ENCODE results near the gene KIF3B. TPM values are rescaled to one million over a fixed set of nuclear protein-coding genes. Genes with fewer than 3 reads are reported as not detected.
"Not testable (repeated sequence)": the region's sequence is repeated elsewhere in the genome, so short reads cannot be mapped to it uniquely, and the experiment has no call there.

KIF3B gene
- total RNA-seq, 4 donors from 2014 or later: 21.4 to 29.0 (median 24.4) TPM

- TF ChIP-seq POLR2A (IDR thresholded peaks at IDR 0.05): no peak
- no peak for TF ChIP-seq CTCF (IDR thresholded peaks at IDR 0.05)
- no peak for TF ChIP-seq EP300 (IDR thresholded peaks at IDR 0.05)
- TF ChIP-seq POLR2AphosphoS5 (IDR thresholded peaks at IDR 0.05): no peak
- no peaks in the 10 kb centered on the region for H3K36me3 ChIP-seq
- H3K4me3 ChIP-seq: no peak overlapping the region
- ATAC-seq: no peak
- 79% methylated on average over 3 of the region's 3 CpGs; no CpG with 5 or more reads in 1 of the 2 donors for WGBS, 2 donors (ENCODE audit: low coverage in 1 of 2)
- no peak overlapping the region for H3K27ac ChIP-seq
- peaks cover 5% of the 10 kb centered on the region for H3K27me3 ChIP-seq
- peaks cover 0 to 23% (median 9%) of the 10 kb centered on the region in 3 donors for H3K4me1 ChIP-seq
- H3K9me3 ChIP-seq: no peaks in the 10 kb centered on the region
Observed at GRCh38 chr20:32274359-32274758, 3.1 kb upstream of the KIF3B start.

GRCh38 chr20:32275163-32275562, 2.3 kb upstream of the KIF3B start:
- H3K27me3 ChIP-seq, H3K4me3 ChIP-seq, H3K27ac ChIP-seq, H3K36me3 ChIP-seq, ATAC-seq, H3K9me3 ChIP-seq: not testable (repeated sequence)
- peaks cover 0 to 23% (median 9%) of the 10 kb centered on the region in 3 donors for H3K4me1 ChIP-seq
- WGBS, 2 donors (ENCODE audit: low coverage in 1 of 2): 87 to 100% methylated on average over 1 to 3 of the region's 3 CpGs

- H3K27me3 ChIP-seq: no peaks in the 10 kb centered on the region
- H3K9me3 ChIP-seq: no peaks in the 10 kb centered on the region
- peak overlapping the region; percentile 44 to 91 (median 84) for H3K27ac ChIP-seq
- no peak for TF ChIP-seq CTCF (IDR thresholded peaks at IDR 0.05)
- TF ChIP-seq POLR2AphosphoS5 (IDR thresholded peaks at IDR 0.05): no peak
- TF ChIP-seq EP300 (IDR thresholded peaks at IDR 0.05): no peak
- TF ChIP-seq POLR2A (IDR thresholded peaks at IDR 0.05): no peak
- 40 to 54% methylated on average over 3 to 4 of the region's 4 CpGs for WGBS, 2 donors (ENCODE audit: low coverage in 1 of 2)
- peaks cover 0 to 42% (median 9%) of the 10 kb centered on the region in 3 donors for H3K4me1 ChIP-seq
- H3K4me3 ChIP-seq: peak overlapping the region; percentile 77 to 85
- H3K36me3 ChIP-seq: no peaks in the 10 kb centered on the region
- ATAC-seq: peak; percentile 13
Observed at GRCh38 chr20:32278199-32278643, 770 bp downstream of the KIF3B start.

GRCh38 chr20:32281711-32282110, 4.3 kb downstream of the KIF3B start:
- Histone ChIP-seq H3K27ac (no peak overlapping the region), H3K36me3 (no peaks in the 10 kb centered on the region), H3K9me3 (no peaks in the 10 kb centered on the region), H3K4me3 (no peak overlapping the region), H3K4me1 (peaks cover 0 to 57% (median 9%) of the 10 kb centered on the region in 3 donors), H3K27me3 (no peaks in the 10 kb centered on the region)
- ATAC-seq: no peak
- 0 to 80% methylated on average over 1 to 4 of the region's 4 CpGs for WGBS, 2 donors (ENCODE audit: low coverage in 1 of 2)
- TF ChIP-seq CTCF (IDR thresholded peaks at IDR 0.05): no peak
- TF ChIP-seq POLR2A (IDR thresholded peaks at IDR 0.05): no peak
- TF ChIP-seq POLR2AphosphoS5 (IDR thresholded peaks at IDR 0.05): no peak
- no peak for TF ChIP-seq EP300 (IDR thresholded peaks at IDR 0.05)

- peak overlapping the region in 2 of 4 donors; percentile 3 to 12 for H3K27ac ChIP-seq
- H3K36me3 ChIP-seq: no peaks in the 10 kb centered on the region
- ATAC-seq: no peak
- H3K27me3 ChIP-seq: no peaks in the 10 kb centered on the region
- no peak overlapping the region for H3K4me3 ChIP-seq
- peaks cover 0 to 58% (median 9%) of the 10 kb centered on the region in 3 donors for H3K4me1 ChIP-seq
- no peaks in the 10 kb centered on the region for H3K9me3 ChIP-seq
- 7 to 20% methylated on average over 2 of the region's 4 CpGs for WGBS, 2 donors (ENCODE audit: low coverage in 1 of 2)
- TF ChIP-seq CTCF (IDR thresholded peaks at IDR 0.05) (no peak), POLR2AphosphoS5 (IDR thresholded peaks at IDR 0.05) (no peak), EP300 (IDR thresholded peaks at IDR 0.05) (no peak), POLR2A (IDR thresholded peaks at IDR 0.05) (no peak)
Observed at GRCh38 chr20:32282461-32282860, 5.0 kb downstream of the KIF3B start.
